Endothelial cell of umbilical vein (primary cell): ENCODE measurements around the gene RASSF3. TPM values are rescaled to one million over a fixed set of nuclear protein-coding genes. Genes with fewer than 3 reads are reported as not detected.

Source experiments
- BruUV-seq: library from RNA; stranded (reverse); fragments of 400-500 nt; replicated peaks from 2 replicates; lab custom pipeline; 2021; lab: Mats Ljungman, UMichigan
- CTCF ChIA-PET: fragments of 300-600, 350-600 bp; sonication (Branson Sonifier 250); formaldehyde crosslinking; loops from one replicate; lab custom pipeline; 2021; ENCODE audit warnings: antibody characterized with exemption, inconsistent platforms; lab: Charles Lee
- POLR2A ChIA-PET: fragments of 300-600, 350-600 bp; sonication (Branson Sonifier 250); formaldehyde crosslinking; loops from one replicate; lab custom pipeline; 2021; ENCODE audit warnings: antibody characterized with exemption, inconsistent platforms; lab: Charles Lee
- DNase-seq: peaks from one replicate; pipeline ENCODE4 v3.0.0-alpha.2; 2011; ENCODE audit warnings: low read depth, low spot score
- FAIRE-seq: peaks from 2 replicates; lab custom pipeline; 2011; peaks lifted over from hg19 to GRCh38; lab: Jason Lieb, UNC
- H2AFZ ChIP-seq: 2 replicates; pipeline ENCODE4 v1.6.0; 2012; ENCODE audit warnings: low read depth, low read length, control low read depth, inconsistent platforms
- H3K27ac ChIP-seq: 2 replicates; pipeline ENCODE4 v1.5.1; 2011; ENCODE audit warnings: low read depth, mild to moderate bottlenecking, control low read depth, low read length, moderate library complexity; ENCODE audit not compliant: insufficient read depth
- H3K27me3 ChIP-seq, 2 experiments: 2 replicates each; pipeline versions ENCODE4 v1.6.0 to v1.6.1; 2011; ENCODE audit warnings: low read length in 2 of 2, mixed read lengths in 1 of 2; ENCODE audit not compliant: control insufficient read depth in 2 of 2, insufficient read depth in 2 of 2
- H3K36me3 ChIP-seq, 2 experiments: 2 replicates in 1 of 2; 3 replicates in 1 of 2; pipeline ENCODE4 v1.5.1; 2011; ENCODE audit warnings: low read length in 2 of 2, mild to moderate bottlenecking in 1 of 2, moderate library complexity in 1 of 2; ENCODE audit not compliant: control insufficient read depth in 2 of 2, insufficient read depth in 2 of 2; ENCODE audit errors: extremely low read depth in 1 of 2
- H3K4me1 ChIP-seq: 3 replicates; pipeline ENCODE4 v1.5.1; 2011; ENCODE audit warnings: mild to moderate bottlenecking, low read length; ENCODE audit not compliant: control insufficient read depth, insufficient read depth; ENCODE audit errors: extremely low read depth
- H3K4me2 ChIP-seq: 2 replicates; pipeline ENCODE4 v1.6.1; 2011; ENCODE audit warnings: low read length, control low read depth, mixed read lengths; ENCODE audit not compliant: insufficient read depth
- H3K4me3 ChIP-seq, 3 experiments: fragments of 200-600 bp in 1 of 3; sonication (generic), shearing (Covaris generic) in 1 of 3; replicated peaks in 1 of 3; 2 replicates each; pipeline ENCODE4 v1.5.1; 2011 to 2016; ENCODE audit warnings: control low read depth in 3 of 3, low read length in 3 of 3, mild to moderate bottlenecking in 2 of 3, inconsistent platforms in 1 of 3, low read depth in 1 of 3, moderate library complexity in 1 of 3; ENCODE audit not compliant: insufficient read depth in 1 of 3
- H3K79me2 ChIP-seq: 2 replicates; pipeline ENCODE4 v1.6.0; 2012; ENCODE audit warnings: low read length, inconsistent platforms; ENCODE audit not compliant: control insufficient read depth, insufficient read depth
- H3K9ac ChIP-seq: replicated peaks from 2 replicates; pipeline ENCODE3; 2011; ENCODE audit warnings: low read length, control low read depth; ENCODE audit not compliant: insufficient read depth; ENCODE audit errors: extremely low read depth
- H3K9me1 ChIP-seq: replicated peaks from 3 replicates; pipeline ENCODE4 v1.6.0; 2011; ENCODE audit warnings: mild to moderate bottlenecking, low read length; ENCODE audit not compliant: control insufficient read depth, insufficient read depth; ENCODE audit errors: extremely low read depth
- H3K9me3 ChIP-seq: replicated peaks from 2 replicates; pipeline ENCODE4 v1.5.1; 2012; ENCODE audit warnings: low read length, inconsistent platforms; ENCODE audit not compliant: control insufficient read depth, insufficient read depth
- H4K20me1 ChIP-seq: replicated peaks from 2 replicates; pipeline ENCODE3; 2011; ENCODE audit warnings: mild to moderate bottlenecking, low read length; ENCODE audit not compliant: control insufficient read depth, insufficient read depth; ENCODE audit errors: extremely low read depth
- EZH2 ChIP-seq: IDR thresholded peaks from 2 replicates; pipeline ENCODE4 v1.6.1; 2012; ENCODE audit warnings: borderline replicate concordance, low read depth, mild to moderate bottlenecking, moderate library complexity, low read length, inconsistent platforms; ENCODE audit not compliant: severe bottlenecking
- FOS ChIP-seq: IDR thresholded peaks from 2 replicates; pipeline ENCODE4 v1.6.1; 2011; ENCODE audit warnings: mild to moderate bottlenecking, low read length, moderate library complexity, borderline replicate concordance; ENCODE audit not compliant: insufficient read depth
- GATA2 ChIP-seq: IDR thresholded peaks from 2 replicates; pipeline ENCODE4 v1.7.0; 2011; ENCODE audit warnings: low read depth, mild to moderate bottlenecking, moderate library complexity, mixed read lengths, low read length; ENCODE audit not compliant: insufficient read length, insufficient read depth
- JUN ChIP-seq: IDR thresholded peaks from 2 replicates; pipeline ENCODE4 v1.6.1; 2011; ENCODE audit warnings: borderline replicate concordance, low read depth; ENCODE audit not compliant: insufficient read length, insufficient read depth
- MYC ChIP-seq: IDR thresholded peaks from one replicate; pipeline ENCODE4 v1.6.1; 2011; ENCODE audit warnings: mild to moderate bottlenecking, low read depth, low read length
- POLR2A ChIP-seq: IDR thresholded peaks from 2 replicates; pipeline ENCODE4 v1.6.1; 2012; ENCODE audit warnings: low read depth, mild to moderate bottlenecking, control low read depth, low read length
- POLR2AphosphoS5 ChIP-seq: IDR thresholded peaks from 2 replicates; pipeline ENCODE4 v1.6.1; 2012; ENCODE audit warnings: low read depth, mild to moderate bottlenecking, control low read depth, low read length, moderate library complexity; ENCODE audit not compliant: insufficient read depth
- dilution Hi-C: fragments of 300-500 bp; cut with MboI; formaldehyde crosslinking; loops from one replicate; pipeline ENCODE4 v1.15.0; 2019; ENCODE audit warnings: low sequenced_read_pairs; ENCODE audit not compliant: extremely low pct_ligation_motif_present
- intact Hi-C: fragments of 100-400 bp; cut with micrococcal nuclease; formaldehyde crosslinking; loops from one replicate; pipeline ENCODE4 v1.10.0; 2022
- polyA plus RNA-seq, 4 experiments: library from polyadenylated mRNA; depleted of rRNA in 3 of 4; stranded (reverse) in 3 of 4; unstranded in 1 of 4; fragments of >200 nt; gene quantifications; 2 replicates each; pipeline versions ENCODE4 v1.2.1 to v1.2.3, GENCODE V29; 2011 to 2012; ENCODE audit warnings: missing spikeins in 1 of 4
- total RNA-seq: library from RNA; stranded (reverse); gene quantifications from 2 replicates; pipeline ENCODE4 v1.2.3, GENCODE V29; 2021
- TF ChIP-seq, protein P1 (sequence below): IDR thresholded peaks from 2 replicates; pipeline ENCODE4 v1.6.1; 2011; ENCODE audit not compliant: insufficient read depth, insufficient read length

RASSF3 gene
- total and polyA plus RNA-seq, 2 donors (not counting 3 experiments of a cell fraction or from before 2014, with no cell fraction given) = 20.2 to 60.8 TPM

DNA sequence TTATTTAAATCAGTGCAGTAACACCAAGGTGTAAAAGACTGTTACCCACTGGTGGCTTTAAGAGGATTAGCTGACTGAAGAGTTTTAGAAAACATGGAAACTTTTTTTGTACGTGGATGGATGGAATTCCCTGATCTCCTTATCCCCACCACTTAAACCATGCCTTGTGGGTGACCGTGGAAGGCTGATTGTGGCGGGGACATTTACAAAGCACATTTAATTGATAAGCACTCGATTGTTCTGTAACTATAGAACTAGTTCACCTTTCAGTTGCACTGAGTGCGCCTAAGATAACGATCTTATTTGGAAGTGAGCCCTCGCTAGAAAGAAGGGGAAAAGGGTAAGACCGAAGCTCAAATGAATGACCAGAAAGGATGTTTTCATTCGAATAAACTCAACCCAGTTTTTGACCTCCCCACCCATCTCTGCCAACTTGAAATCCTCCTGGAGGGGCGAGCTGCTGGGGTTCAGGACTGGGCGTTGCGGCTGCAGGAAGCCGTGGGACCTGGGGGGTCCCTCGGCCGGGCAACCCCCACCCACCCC lies 688 bp upstream of the RASSF3 start:
- H4K20me1 ChIP-seq = no peaks in the 10 kb centered on the region
- peak overlapping the region; percentile 99 for H3K4me2 ChIP-seq
- H3K27me3 ChIP-seq = no peaks in the 10 kb centered on the region
- no peaks in the 10 kb centered on the region for H3K9me3 ChIP-seq
- CTCF ChIA-PET = interaction anchor here (0.6 to 6.9 kb wide), 13 partner anchors 7 to 192 kb away, joined by 3 to 72 read pairs (median 4); no protein-coding TSS in a partner anchor
- no peaks in the 10 kb centered on the region for H3K9me1 ChIP-seq
- intact Hi-C loops (loop anchor here (1.0 to 5.0 kb wide), 9 partner anchors 8 to 173 kb away; partner anchors contain the start of gene TBK1), dilution Hi-C loops (no loop called here)
- peaks cover 44% of the 10 kb centered on the region for H3K79me2 ChIP-seq
- H2AFZ ChIP-seq = peak overlapping the region; percentile 95
- H3K4me1 ChIP-seq = peaks cover 23% of the 10 kb centered on the region
- peak; percentile 75 for DNase-seq
- FAIRE-seq = no peak
- TSS peak; percentile 28 for BruUV-seq
- peak overlapping the region; percentile 78 for H3K27ac ChIP-seq
- H3K9ac ChIP-seq = peak overlapping the region; percentile 73
- peaks cover 0 to 2% of the 10 kb centered on the region in 2 experiments for H3K36me3 ChIP-seq
- H3K4me3 ChIP-seq = peak overlapping the region; percentile 84 to 92 (median 85)
- TF ChIP-seq GATA2 (peak; percentile 89), MYC (no peak)
- POLR2A ChIA-PET = no interaction called here

DNA sequence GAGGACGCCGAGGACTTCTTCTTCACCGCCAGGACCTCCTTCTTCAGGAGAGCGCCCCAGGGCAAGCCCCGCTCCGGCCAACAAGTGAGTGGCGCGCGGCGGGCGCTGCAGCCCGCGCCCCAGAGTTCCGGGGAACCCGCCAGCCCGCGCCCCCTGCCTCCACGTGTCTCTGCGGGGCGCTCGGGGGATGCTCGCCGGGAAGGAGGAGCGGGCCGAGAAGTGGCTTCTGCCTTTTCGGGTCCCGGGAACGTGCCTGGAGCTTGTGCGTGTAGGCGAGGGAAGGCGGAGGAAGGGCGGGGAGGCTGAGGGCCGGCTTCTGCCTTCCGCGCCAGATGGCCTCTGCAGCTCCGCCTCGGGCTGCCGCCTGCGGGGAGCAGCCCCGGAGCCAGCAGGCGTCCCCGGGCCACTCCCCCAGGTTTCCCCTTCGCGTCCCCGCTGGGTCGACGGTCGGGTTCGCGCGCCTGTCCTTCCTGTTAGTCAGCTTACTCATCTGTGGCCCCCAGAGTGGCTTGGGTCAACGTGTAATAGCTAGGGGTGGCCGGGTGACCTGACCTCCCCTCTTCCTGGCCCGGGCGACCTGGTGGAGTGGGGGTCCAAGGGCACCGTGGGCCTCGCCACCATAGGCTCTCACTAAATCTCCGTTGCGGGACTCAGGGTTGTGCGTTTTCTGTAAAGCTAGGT lies 505 bp downstream of the RASSF3 start:
- no TSS peak for BruUV-seq
- Histone ChIP-seq H3K9me3 (no peaks in the 10 kb centered on the region), H3K4me3 (peak overlapping the region; percentile 66 to 92 (median 90)), H3K36me3 (peaks cover 0 to 2% of the 10 kb centered on the region in 2 experiments), H3K4me2 (peak overlapping the region; percentile 98), H2AFZ (no peak overlapping the region), H3K9me1 (no peaks in the 10 kb centered on the region), H3K9ac (peak overlapping the region; percentile 85), H3K4me1 (peaks cover 26% of the 10 kb centered on the region), H4K20me1 (no peaks in the 10 kb centered on the region), H3K79me2 (peaks cover 56% of the 10 kb centered on the region), H3K27ac (peak overlapping the region; percentile 58), H3K27me3 (no peaks in the 10 kb centered on the region)
- peak; percentile 81 for FAIRE-seq
- DNase-seq = peak; percentile 55
- CTCF ChIA-PET = interaction anchor here (1.2 to 6.9 kb wide), 7 partner anchors 9 to 109 kb away, joined by 3 to 72 read pairs (median 6); no protein-coding TSS in a partner anchor
- TF ChIP-seq EZH2 (no peak), POLR2AphosphoS5 (no peak), POLR2A (peak; percentile 52), FOS (peak; percentile 67), JUN (no peak), GATA2 (no peak), MYC (no peak)
- TF ChIP-seq, protein P1, sequence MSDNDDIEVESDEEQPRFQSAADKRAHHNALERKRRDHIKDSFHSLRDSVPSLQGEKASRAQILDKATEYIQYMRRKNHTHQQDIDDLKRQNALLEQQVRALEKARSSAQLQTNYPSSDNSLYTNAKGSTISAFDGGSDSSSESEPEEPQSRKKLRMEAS = no peak
- intact Hi-C loops = loop anchor here (1.0 to 5.0 kb wide), 5 partner anchors 26 to 172 kb away; partner anchors contain the start of gene TBK1
- dilution Hi-C loops = no loop called here
- POLR2A ChIA-PET = interaction anchor here (0.9 kb wide), 1 partner anchor 9 kb away, joined by 3 read pairs; no protein-coding TSS in a partner anchor
